HG02938 (cell line): ENCODE data around the gene RBM7.
A peak's percentile ranks its signal among the peaks of the same experiment; 100 is the strongest.

Experiments used
- ATAC-seq: cut with Tn5 transposase; IDR thresholded peaks from one replicate; pipeline ENCODE4 v1.9.1; 2021; ENCODE audit warnings: mild to moderate bottlenecking, moderate library complexity; ENCODE audit not compliant: unreplicated experiment

The RBM7 gene

DNA sequence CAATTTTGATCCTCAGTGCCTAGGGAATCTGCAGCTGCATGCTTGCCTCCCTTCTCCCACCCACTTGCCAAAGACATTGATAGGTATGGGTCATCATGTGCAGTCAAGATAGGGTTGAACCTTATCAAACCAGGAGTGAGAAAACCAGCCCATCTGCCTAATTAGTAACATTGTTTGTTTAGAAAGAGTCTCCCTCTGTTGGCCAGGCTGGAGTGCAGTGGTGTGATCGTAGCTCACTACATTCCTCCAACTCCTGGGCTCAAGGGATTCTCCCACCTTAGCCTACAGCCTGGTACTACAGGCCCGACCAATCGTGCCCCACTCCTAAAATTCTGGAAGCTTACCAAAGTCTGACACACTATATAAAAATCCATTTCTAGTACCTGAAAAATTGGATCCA lies 4.7 kb upstream of the RBM7 start:
- ATAC-seq: no peak

DNA sequence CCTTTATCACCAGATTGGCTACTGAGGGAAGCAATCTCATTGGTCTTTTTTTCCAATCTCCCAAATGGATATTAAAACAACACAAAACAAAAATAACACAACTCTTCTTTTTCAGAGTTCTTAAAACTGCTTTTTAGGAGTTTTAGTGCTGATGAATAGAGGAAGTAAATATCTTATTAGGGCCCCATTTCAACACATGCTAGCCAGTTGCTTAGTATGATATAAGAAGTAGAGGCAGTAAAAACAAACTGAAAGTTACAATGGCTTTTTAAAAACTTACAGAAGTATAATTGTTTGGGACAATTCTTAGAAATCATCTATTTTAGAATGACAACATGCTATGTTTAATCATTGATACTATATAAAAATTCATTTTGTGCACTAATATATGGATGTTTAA lies 3.5 kb upstream of the RBM7 start:
- ATAC-seq: no peak

DNA sequence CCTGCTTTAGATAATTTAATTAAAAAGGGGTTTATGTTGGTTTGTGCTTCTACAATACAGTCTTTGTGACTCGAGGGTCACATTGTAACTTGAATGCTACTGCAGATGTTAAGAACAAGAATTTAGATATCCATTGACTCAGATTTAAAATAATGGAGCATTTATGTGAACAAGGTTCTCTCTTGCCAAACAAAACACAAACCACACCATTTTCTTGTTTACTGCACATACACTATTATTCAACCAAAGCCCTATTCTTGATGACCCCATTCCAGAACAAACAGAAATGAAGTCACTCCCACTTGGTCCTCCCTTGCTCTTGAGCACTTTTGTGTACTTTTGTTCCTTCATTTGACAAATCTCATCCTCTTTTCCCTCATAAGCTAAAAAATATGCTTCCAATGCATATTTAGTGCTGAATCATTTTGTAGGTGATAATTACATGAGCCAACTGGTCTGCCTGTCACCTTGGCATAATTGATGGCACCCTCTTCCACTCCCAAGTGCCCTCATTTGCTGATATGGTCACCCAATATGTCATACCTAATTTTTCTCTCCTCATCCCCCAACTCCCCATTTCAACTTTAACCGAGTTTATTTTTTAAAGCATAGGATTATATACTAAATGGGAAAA lies 3.0 kb upstream of the RBM7 start:
- no peak for ATAC-seq

DNA sequence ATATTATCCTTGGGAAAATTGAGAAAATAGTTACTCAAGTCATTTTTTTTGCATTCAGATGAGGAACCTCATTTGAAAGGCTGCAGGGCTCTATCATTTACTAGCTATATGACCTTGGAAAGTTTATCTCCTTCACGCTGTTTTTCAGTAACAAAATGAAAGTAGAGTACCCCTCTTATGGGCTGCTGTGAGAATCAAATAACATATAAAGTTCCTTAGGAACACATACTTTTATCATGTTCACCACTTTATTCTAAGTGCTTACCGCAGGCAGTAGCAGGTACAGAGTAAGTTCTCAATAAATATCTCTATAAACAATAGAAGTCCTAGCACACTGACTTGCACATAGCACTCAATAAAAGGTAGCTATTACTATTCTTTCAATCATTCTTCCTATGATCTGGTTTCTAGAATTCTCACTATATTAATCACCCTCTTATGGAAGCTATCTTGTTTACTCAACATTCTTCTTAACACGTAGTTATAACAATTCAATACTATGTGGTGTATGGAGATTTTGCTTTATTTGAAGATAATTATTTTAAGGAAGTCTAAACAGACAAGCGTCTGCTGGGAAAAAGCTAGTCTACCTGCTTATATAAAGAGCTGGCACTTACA lies 2.1 kb upstream of the RBM7 start:
- no peak for ATAC-seq

DNA sequence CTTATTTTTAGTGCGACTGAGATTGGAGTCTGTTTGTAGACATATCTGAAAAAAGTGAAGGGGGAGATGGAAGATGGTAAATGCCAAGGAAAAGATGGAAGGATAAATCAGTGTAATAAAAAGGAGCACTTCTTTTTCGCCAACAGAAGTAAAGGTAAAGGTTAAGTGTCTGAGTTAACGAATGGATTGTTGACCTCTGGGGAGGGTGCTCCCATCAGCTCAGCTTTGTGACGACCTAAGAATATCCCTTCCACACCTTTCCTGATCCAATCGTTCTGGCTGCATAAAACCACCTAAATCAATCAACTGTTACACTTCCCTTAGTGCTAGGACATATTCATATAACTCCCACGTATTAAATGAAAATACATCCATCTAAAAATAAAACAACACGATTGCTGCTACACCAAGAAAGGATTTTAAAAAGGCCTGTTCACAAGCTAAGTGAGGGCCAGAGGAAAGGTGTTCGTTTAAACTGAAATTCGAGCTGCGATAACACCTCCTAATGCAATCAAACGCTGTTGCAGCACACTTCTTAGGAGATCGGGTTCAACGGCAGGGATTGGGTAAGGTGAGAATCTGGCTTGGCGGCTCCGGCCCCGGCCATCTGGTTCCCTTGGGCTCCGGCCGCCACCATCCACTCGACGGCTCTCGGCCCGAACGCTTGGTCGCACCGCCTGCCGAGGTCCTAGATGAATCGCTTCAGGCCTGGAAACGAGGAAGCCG lies 813 bp upstream of the RBM7 start:
- peak; percentile 28 for ATAC-seq

DNA sequence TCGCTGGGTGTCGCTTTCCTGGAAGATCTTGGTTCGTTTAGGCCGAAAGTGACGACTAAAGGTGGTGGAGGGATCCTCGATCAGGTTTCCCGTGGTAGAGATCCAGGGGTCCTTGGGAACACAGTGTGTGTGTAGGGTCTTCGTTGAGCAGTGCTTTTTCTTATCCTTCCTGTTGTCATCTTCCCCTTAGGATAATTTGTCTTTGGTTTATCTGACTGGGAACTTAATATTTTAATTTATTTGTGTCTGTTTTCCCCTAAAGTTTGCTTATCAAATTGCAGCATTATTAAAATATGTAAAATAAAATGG lies 403 bp downstream of the RBM7 start:
- ATAC-seq: no peak

DNA sequence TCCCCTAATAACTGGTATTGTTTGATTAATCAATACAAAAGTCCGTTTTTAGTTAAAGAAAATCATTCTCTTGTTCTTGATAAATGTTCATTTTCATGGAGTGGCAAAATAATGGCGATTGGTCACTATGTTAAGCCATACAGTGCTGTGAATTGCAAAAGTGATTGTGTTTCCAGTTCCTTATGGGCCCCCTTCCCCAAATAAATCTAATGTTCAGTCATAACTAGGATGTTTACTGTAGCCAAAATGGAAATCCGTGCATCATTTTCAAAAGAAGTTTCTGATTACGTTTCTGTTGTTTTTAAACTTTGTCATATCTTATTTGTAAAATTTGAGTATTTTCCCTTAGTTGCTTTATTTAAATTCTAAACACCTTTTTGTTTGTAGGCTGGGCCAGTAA lies 845 bp downstream of the RBM7 start:
- no peak for ATAC-seq

DNA sequence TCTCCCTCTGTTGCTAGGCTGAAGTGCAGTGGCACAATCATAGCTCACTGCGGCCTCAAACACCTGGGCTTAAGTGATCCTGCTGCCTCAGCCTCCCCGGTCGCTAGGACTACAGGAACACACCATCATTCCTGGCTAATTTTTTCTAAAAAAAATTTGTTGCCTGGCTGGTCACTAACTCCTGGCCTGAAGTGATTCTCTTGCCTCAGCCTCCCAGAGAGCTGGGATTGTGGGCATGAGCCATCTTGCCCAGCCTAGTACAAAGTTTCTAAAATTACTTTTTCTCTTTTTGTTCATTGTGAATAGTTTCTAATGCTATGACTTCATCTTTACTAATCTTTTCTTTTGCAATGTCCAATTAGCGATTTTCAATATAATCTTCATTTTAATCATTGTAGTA lies 12.5 kb downstream of the RBM7 start:
- no peak for ATAC-seq

DNA sequence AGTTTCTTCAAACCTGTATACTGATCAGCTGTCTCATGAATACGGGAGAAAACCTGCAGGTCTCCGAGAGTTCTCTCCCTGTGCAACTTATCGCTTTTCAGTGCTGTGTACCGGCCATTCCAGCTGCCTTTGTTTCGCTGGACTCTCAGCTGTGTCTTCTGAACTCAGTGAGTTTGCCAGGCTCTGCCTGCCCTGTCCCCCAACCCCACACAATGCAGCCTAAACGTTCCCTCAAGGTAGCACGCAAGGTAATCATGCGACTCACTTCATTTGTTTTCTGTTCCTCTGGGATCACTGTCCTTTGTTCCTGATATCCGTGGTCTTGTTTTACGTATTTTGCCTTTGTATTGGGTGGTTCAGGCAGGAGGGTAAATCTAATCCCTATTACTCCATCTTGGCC lies 13.5 kb downstream of the RBM7 start:
- ATAC-seq: no peak

DNA sequence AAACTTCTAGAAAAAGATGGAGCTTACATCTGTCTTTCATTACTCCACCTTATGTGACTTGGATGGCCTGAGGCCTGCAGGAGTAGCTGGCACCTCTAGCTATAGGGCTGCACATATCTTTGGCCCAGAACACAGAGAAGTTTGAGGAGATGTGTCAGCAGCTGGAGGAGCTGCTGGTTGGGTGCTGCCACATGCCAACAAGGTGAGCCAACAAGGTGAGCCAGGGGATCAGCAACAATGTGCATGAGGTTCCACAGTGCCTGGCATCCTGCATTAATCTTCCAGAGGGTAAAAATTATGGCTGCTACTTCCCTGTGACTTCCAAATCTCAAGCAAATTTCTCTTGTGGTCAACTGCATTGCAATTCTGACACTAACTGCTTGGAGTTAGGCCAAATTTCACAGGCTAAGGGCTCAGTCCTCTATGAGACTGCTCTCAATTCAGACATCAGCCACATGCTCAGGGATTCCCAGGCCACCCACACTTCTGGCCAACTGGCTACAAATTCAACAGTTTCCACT lies 16.0 kb downstream of the RBM7 start:
- ATAC-seq: no peak

DNA sequence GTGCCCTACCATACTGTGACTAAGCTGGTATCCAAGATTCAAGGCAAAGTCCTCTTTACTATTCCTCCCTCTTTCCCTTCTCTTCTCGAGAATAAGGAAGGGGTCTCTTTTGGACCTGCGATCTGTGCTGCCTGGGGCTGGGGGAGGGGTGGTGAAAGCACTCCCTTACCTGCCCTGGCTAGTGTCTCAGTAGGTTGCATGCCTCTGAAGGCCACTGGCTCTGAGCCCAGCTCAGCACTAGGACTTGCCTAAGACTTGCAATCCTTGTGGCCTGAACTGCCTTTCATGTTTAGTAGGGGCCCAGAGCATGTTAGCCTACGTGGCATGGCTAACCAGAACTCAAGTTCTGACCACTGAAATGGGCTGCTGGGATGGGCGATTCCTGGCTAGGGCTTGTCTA lies 25.8 kb downstream of the RBM7 start:
- no peak for ATAC-seq

DNA sequence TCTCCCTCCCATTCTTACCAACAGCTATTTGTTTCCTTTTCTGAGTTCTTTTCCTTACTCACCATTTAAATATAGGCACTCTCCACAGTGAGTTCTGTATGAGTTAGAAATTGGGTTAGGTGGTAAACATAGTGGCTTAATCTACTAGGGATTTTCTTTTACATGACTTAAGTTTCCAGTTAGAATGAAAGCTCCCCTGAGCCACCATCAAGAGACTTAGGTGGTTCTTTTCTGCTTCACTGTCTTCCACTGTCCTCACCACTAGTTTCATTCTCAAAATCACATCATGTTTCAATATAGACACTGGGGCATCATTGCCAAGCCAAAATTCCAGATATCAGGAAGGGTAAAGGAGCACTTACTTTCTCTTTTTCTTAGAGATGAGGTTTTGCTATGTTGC lies 29.8 kb downstream of the RBM7 start:
- no peak for ATAC-seq

DNA sequence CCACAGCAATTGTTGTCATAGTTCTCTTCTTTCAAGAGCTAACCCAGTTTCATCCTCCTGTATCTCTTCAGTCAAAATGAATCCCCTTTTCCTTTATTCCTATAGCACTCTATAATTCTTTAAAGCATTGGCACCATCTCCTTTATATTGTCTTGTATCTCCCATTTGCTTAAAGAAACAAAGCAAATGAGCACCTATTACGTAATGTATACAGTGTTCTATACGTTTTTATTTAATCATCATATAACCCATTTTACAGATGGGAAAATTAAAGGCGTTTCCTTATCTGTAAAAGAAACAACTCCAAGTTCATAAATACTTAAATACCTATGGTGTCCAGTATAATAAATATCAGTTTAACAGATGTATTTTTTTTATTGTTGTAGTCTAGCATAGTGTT lies 32.4 kb downstream of the RBM7 start:
- no peak for ATAC-seq

DNA sequence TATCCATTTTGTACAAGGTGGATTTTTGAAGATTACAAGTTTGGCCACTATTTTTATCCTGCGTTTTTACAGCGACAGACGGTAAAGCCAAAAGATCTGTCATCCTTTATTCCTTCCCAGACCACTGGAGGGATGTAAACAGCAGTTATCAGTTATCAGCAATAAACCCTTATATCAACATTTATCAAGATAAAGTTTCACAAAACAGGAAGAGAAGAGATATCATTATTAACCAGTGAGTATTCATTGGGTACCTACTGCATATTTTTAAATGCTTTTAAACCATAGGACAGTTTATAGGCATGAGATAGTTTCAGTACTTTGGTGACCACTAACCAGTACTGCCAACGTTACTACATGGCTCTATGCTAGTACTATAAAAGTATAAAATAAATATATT lies 32.9 kb downstream of the RBM7 start:
- ATAC-seq: no peak

DNA sequence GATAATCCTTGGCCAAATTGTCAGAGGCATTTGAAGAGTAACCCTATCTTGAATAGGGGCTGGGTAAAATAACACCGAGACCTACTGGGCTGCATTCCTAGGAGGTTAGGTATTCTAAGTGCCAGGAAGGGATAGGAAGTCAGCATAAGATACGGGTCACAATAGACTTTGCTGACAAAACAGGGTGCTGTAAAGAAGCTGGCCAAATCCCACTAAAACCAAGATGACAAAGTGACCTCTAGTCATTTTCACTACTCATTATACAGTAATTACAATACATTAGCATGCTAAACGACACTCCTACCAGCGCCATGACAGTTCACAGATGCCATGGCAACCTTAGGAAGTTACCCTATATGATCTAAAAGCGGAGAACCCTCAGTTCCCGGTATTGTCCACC lies 37.8 kb downstream of the RBM7 start:
- no peak for ATAC-seq

DNA sequence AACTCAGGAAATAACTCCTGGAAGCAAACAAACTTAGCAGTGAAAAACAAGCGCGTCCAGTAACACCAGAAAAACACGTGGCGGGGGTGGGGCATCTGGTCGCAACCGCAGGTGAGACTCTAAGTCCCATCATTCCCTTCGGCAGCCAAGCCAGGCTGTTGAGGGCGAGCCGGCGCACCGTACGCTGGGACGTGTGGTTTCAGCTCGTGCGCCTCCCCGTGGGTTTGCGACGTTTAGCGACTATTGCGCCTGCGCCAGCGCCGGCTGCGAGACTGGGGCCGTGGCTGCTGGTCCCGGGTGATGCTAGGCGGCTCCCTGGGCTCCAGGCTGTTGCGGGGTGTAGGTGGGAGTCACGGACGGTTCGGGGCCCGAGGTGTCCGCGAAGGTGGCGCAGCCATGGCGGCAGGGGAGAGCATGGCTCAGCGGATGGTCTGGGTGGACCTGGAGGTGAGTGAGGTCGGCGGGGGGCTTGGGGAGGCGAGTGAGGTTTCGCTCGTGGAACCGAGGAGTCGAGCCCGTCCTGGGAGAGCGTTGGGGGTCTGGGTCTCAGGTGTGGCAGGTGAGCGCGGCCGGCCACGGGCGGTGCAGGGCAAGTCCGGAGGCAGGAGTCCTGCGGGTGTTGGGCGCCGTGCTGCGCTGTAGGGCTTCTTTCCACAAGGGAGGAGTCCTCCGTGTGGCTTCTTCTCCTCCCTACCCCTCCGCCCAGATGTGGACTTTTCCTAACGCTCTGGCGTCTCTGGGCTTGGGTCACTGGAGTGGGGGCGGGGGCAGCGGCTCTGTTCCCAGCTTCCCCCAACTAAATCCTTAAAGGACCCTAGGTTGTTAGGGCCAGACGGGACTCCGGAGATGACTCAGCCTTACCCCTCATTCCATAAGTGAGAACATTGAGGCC lies 39.0 kb downstream of the RBM7 start, which contains the start of gene REXO2:
REXO2 (plus strand) TSS at position 239 of the 892 bp plus-strand sequence; CDS start at position 301, 62 bp downstream.
- ATAC-seq: peak; percentile 97

DNA sequence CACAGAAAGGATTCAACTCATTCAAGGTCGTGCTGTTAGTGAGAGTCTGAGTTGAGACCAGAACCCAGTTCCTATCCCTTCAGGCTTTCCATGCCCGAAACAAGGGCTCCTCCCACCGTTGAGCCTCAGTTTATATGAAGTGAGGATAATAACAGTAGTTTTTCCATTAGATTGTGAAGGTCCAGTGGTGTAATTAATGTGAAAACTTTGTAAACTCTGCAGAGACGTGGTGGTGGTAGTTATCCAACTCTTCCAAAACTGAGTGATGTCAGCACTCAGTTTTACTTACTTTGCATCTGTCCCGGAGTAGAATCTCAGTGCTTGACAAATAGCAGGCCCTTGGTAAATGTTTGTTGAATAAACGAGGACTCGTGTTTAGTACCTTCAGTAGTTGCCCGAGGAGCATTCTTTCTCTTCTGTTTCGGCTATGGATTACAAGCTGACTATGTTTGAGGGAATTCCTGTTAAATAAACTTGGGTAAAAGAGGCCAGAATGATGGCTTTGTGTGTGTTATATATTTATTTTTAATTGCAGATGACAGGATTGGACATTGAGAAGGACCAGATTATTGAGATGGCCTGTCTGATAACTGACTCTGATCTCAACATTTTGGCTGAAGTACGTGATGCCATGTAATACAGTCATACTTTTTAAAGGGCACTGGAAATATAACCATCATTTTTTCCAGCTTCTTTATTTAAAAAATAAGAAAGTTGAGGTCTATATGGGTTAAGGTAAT lies 39.8 kb downstream of the RBM7 start:
- no peak for ATAC-seq

DNA sequence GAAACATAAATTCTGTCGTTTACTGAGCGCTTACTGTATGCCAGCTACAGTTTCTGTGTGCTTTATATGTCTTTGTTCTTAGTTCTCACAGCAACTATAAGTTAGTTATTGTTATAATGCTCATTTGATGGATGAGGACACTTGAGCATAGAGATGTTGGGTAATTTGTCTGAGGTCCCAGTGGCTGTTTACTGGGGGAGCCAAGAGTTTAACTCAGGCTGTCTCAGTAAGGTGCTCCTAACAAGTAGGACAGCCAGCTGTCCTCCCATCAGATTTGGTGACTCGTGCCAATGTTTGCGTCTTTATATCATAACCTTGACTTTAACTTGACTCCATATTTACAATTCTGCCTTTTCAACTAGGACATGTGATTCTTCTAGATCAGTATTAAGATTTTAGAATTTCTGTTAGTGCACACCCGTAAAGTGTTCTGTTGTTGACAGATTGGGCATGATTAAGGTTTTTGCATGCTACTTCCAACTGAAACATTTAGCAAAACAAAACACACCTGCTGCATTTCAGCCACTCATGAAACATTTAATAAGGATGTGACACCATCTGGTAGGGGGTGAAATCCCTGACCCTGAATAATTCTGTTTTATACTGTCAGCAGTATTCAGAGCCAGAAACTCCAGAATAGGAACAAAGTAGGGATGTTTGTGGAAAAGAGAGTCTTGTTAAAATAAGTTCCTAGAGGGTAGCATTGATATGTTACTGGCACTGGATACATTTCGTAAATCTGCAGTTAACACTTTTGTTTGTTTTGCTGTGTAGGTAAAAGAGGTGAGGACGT lies 40.7 kb downstream of the RBM7 start:
- ATAC-seq: no peak

DNA sequence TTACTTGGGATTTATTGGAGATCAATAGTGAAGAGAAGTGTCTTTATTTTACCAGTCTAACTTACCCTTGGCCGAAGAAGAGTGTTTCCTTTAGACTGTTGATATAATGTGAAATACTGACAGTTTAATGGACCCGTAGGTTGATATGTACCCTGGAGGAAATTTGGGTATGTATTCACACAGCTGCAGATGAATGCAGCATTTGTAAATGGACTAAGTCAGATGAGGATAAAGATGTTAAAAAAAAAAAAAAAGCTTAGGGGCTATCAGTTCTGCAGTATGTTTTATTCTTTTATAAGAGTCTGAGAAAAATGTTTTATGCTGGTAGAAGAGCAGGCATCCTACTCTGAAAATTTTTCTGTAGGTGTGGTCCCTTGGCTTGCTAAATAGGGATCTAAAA lies 41.5 kb downstream of the RBM7 start:
- ATAC-seq: no peak

DNA sequence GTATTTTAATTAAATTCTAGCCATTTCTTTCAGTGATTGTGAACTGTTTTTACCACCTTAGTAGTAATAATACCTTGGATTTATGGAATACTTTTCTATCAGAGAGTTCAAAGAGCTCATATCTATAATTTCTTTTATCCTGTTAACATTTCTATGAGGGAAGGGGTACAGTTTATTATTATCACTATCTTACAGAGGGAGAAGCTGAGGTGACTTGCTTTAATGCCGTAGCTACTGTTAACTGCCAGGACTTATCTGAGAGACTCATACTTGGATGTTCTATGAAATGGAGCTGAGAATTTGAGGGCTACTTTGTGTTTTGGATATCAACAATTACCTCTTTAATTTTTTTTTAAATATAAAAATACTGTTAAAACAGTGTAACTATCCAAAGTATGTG lies 42.1 kb downstream of the RBM7 start:
- ATAC-seq: no peak
